ENCODE measurements around the gene SNTB2.

The SNTB2 gene

GRCh38 chr16:69223882-69224281, 36.9 kb downstream of the SNTB2 start:
- Histone ChIP-seq H4K91ac (ENCODE audit: low read depth, low read length, poor library complexity) (no peak overlapping the region), H3K4me1 (ENCODE audit: control insufficient read depth in 2 of 2, insufficient read depth in 1 of 2, low read depth in 1 of 2, low read length in 2 of 2) (no peaks in the 10 kb centered on the region), H3K4me3 (ENCODE audit: low read length in 2 of 2) (no peak overlapping the region), H2BK12ac (ENCODE audit: low read length) (no peak overlapping the region), H3K4me2 (ENCODE audit: insufficient read depth, low read length, poor library complexity, severe bottlenecking) (no peak overlapping the region), H3K18ac (ENCODE audit: low read length) (no peak overlapping the region), H3K36me3 (replicated peaks in 1 of 2; ENCODE audit: control insufficient read depth in 2 of 2, insufficient read depth in 2 of 2, low read length in 2 of 2) (no peaks in the 10 kb centered on the region), H3K9me3 (replicated peaks in 1 of 2; ENCODE audit: control insufficient read depth in 2 of 2, insufficient read depth in 1 of 2, low read depth in 1 of 2, low read length in 2 of 2) (peaks cover 0 to 2% of the 10 kb centered on the region in 2 donors), H3K23ac (ENCODE audit: low read depth, low read length, poor library complexity) (no peak overlapping the region), H2BK15ac (ENCODE audit: low read length) (no peak overlapping the region), H2AFZ (ENCODE audit: low read length) (no peak overlapping the region), H3K14ac (ENCODE audit: low read length) (no peak overlapping the region), H4K8ac (ENCODE audit: low read depth, low read length) (no peak overlapping the region), H2AK5ac (ENCODE audit: low read depth, low read length) (no peak overlapping the region), H3K9ac (ENCODE audit: low read depth, low read length, poor library complexity) (no peak overlapping the region), H2BK5ac (ENCODE audit: low read length) (no peak overlapping the region), H3K79me1 (ENCODE audit: low read depth, low read length) (no peaks in the 10 kb centered on the region), H3K27me3 (ENCODE audit: control insufficient read depth in 3 of 3, insufficient read depth in 3 of 3, low read depth in 1 of 3, low read length in 3 of 3) (no peaks in the 10 kb centered on the region), H2BK120ac (ENCODE audit: low read depth, low read length) (no peak overlapping the region), H3K4ac (ENCODE audit: low read length) (no peak overlapping the region), H3K27ac (replicated peaks; ENCODE audit: low read length) (no peak overlapping the region)
- no CpG with 5 or more reads among the region's 6 CpGs for WGBS, 2 donors (ENCODE audit: extremely low coverage in 2 of 2, insufficient read length in 2 of 2, insufficient replicate concordance in 1 of 2)
- no peak for DNase-seq (ENCODE audit: low spot score)

- Histone ChIP-seq H3K23ac (ENCODE audit: low read depth, low read length, poor library complexity) (no peak overlapping the region), H3K4me1 (ENCODE audit: control insufficient read depth in 2 of 2, insufficient read depth in 1 of 2, low read depth in 1 of 2, low read length in 2 of 2) (no peaks in the 10 kb centered on the region), H3K36me3 (replicated peaks in 1 of 2; ENCODE audit: control insufficient read depth in 2 of 2, insufficient read depth in 2 of 2, low read length in 2 of 2) (no peaks in the 10 kb centered on the region), H4K91ac (ENCODE audit: low read depth, low read length, poor library complexity) (no peak overlapping the region), H3K9me3 (replicated peaks in 1 of 2; ENCODE audit: control insufficient read depth in 2 of 2, insufficient read depth in 1 of 2, low read depth in 1 of 2, low read length in 2 of 2) (peaks cover 0 to 2% of the 10 kb centered on the region in 2 donors), H2AFZ (ENCODE audit: low read length) (no peak overlapping the region), H3K14ac (ENCODE audit: low read length) (no peak overlapping the region), H3K27ac (replicated peaks; ENCODE audit: low read length) (no peak overlapping the region), H3K18ac (ENCODE audit: low read length) (no peak overlapping the region), H2BK15ac (ENCODE audit: low read length) (no peak overlapping the region), H3K27me3 (ENCODE audit: control insufficient read depth in 3 of 3, insufficient read depth in 3 of 3, low read depth in 1 of 3, low read length in 3 of 3) (no peaks in the 10 kb centered on the region), H2BK5ac (ENCODE audit: low read length) (no peak overlapping the region), H3K4me3 (ENCODE audit: low read length in 2 of 2) (no peak overlapping the region), H2BK120ac (ENCODE audit: low read depth, low read length) (no peak overlapping the region), H3K4ac (ENCODE audit: low read length) (no peak overlapping the region), H2BK12ac (ENCODE audit: low read length) (no peak overlapping the region), H4K8ac (ENCODE audit: low read depth, low read length) (no peak overlapping the region), H2AK5ac (ENCODE audit: low read depth, low read length) (no peak overlapping the region), H3K79me1 (ENCODE audit: low read depth, low read length) (peaks cover 1% of the 10 kb centered on the region), H3K4me2 (ENCODE audit: insufficient read depth, low read length, poor library complexity, severe bottlenecking) (no peak overlapping the region), H3K9ac (ENCODE audit: low read depth, low read length, poor library complexity) (no peak overlapping the region)
- DNase-seq (ENCODE audit: low spot score) = no peak
- WGBS, 2 donors (ENCODE audit: extremely low coverage in 2 of 2, insufficient read length in 2 of 2, insufficient replicate concordance in 1 of 2) = no CpG with 5 or more reads among the region's 7 CpGs
These were observed 38.2 kb downstream of the SNTB2 start for GRCh38 chr16:69225121-69225520.

GRCh38 chr16:69233124-69233523, 46.2 kb downstream of the SNTB2 start:
- Histone ChIP-seq H2BK5ac (ENCODE audit: low read length) (no peak overlapping the region), H2AK5ac (ENCODE audit: low read depth, low read length) (no peak overlapping the region), H3K9ac (ENCODE audit: low read depth, low read length, poor library complexity) (no peak overlapping the region), H3K14ac (ENCODE audit: low read length) (no peak overlapping the region), H3K27ac (replicated peaks; ENCODE audit: low read length) (no peak overlapping the region), H4K91ac (ENCODE audit: low read depth, low read length, poor library complexity) (no peak overlapping the region), H3K4me3 (ENCODE audit: low read length in 2 of 2) (no peak overlapping the region), H3K36me3 (replicated peaks in 1 of 2; ENCODE audit: control insufficient read depth in 2 of 2, insufficient read depth in 2 of 2, low read length in 2 of 2) (no peaks in the 10 kb centered on the region), H2BK120ac (ENCODE audit: low read depth, low read length) (no peak overlapping the region), H2BK15ac (ENCODE audit: low read length) (no peak overlapping the region), H3K9me3 (replicated peaks in 1 of 2; ENCODE audit: control insufficient read depth in 2 of 2, insufficient read depth in 1 of 2, low read depth in 1 of 2, low read length in 2 of 2) (no peaks in the 10 kb centered on the region), H3K23ac (ENCODE audit: low read depth, low read length, poor library complexity) (no peak overlapping the region), H3K4me1 (ENCODE audit: control insufficient read depth in 2 of 2, insufficient read depth in 1 of 2, low read depth in 1 of 2, low read length in 2 of 2) (no peaks in the 10 kb centered on the region), H3K27me3 (ENCODE audit: control insufficient read depth in 3 of 3, insufficient read depth in 3 of 3, low read depth in 1 of 3, low read length in 3 of 3) (no peaks in the 10 kb centered on the region), H3K18ac (ENCODE audit: low read length) (no peak overlapping the region), H2BK12ac (ENCODE audit: low read length) (no peak overlapping the region), H3K4ac (ENCODE audit: low read length) (no peak overlapping the region), H4K8ac (ENCODE audit: low read depth, low read length) (no peak overlapping the region), H3K79me1 (ENCODE audit: low read depth, low read length) (peaks cover 7% of the 10 kb centered on the region), H3K4me2 (ENCODE audit: insufficient read depth, low read length, poor library complexity, severe bottlenecking) (no peak overlapping the region), H2AFZ (ENCODE audit: low read length) (no peak overlapping the region)
- no peak for DNase-seq (ENCODE audit: low spot score)

GRCh38 chr16:69234460-69234859, 47.5 kb downstream of the SNTB2 start:
- no peak overlapping the region for H2BK120ac ChIP-seq (ENCODE audit: low read depth, low read length)
- WGBS, 2 donors (ENCODE audit: extremely low coverage in 2 of 2, insufficient read length in 2 of 2, insufficient replicate concordance in 1 of 2) = no CpG with 5 or more reads among the region's 3 CpGs
- no peak overlapping the region for H3K4ac ChIP-seq (ENCODE audit: low read length)

More at GRCh38 chr16:69234460-69234859, 47.5 kb downstream of the SNTB2 start:
- DNase-seq (ENCODE audit: low spot score) = no peak
- no peak overlapping the region for H3K14ac ChIP-seq (ENCODE audit: low read length)
- H3K36me3 ChIP-seq (replicated peaks in 1 of 2; ENCODE audit: control insufficient read depth in 2 of 2, insufficient read depth in 2 of 2, low read length in 2 of 2) = peaks cover 0 to 4% of the 10 kb centered on the region in 2 donors
- no peaks in the 10 kb centered on the region for H3K4me1 ChIP-seq (ENCODE audit: control insufficient read depth in 2 of 2, insufficient read depth in 1 of 2, low read depth in 1 of 2, low read length in 2 of 2)
- peaks cover 5% of the 10 kb centered on the region for H3K79me1 ChIP-seq (ENCODE audit: low read depth, low read length)
- no peak overlapping the region for H3K27ac ChIP-seq (replicated peaks; ENCODE audit: low read length)
- H2BK15ac ChIP-seq (ENCODE audit: low read length) = no peak overlapping the region
- H3K9ac ChIP-seq (ENCODE audit: low read depth, low read length, poor library complexity) = no peak overlapping the region
- no peak overlapping the region for H4K8ac ChIP-seq (ENCODE audit: low read depth, low read length)
- no peak overlapping the region for H3K18ac ChIP-seq (ENCODE audit: low read length)
- H3K23ac ChIP-seq (ENCODE audit: low read depth, low read length, poor library complexity) = no peak overlapping the region
- H2AK5ac ChIP-seq (ENCODE audit: low read depth, low read length) = no peak overlapping the region
- no peak overlapping the region for H2AFZ ChIP-seq (ENCODE audit: low read length)
- H3K4me2 ChIP-seq (ENCODE audit: insufficient read depth, low read length, poor library complexity, severe bottlenecking) = no peak overlapping the region
- H4K91ac ChIP-seq (ENCODE audit: low read depth, low read length, poor library complexity) = no peak overlapping the region
- no peak overlapping the region for H3K4me3 ChIP-seq (ENCODE audit: low read length in 2 of 2)
- H2BK12ac ChIP-seq (ENCODE audit: low read length) = no peak overlapping the region
- no peak overlapping the region for H2BK5ac ChIP-seq (ENCODE audit: low read length)
- no peaks in the 10 kb centered on the region for H3K9me3 ChIP-seq (replicated peaks in 1 of 2; ENCODE audit: control insufficient read depth in 2 of 2, insufficient read depth in 1 of 2, low read depth in 1 of 2, low read length in 2 of 2)
- no peaks in the 10 kb centered on the region for H3K27me3 ChIP-seq (ENCODE audit: control insufficient read depth in 3 of 3, insufficient read depth in 3 of 3, low read depth in 1 of 3, low read length in 3 of 3)

Measured in neuronal stem cell (in vitro differentiated cells).